ENCODE measurements around the gene APOM. TPM values are rescaled to one million over a fixed set of nuclear protein-coding genes. Genes with fewer than 3 reads are reported as not detected.

APOM gene
- total and polyA plus RNA-seq, 8 donors = 0.62 to 5.0 (median 1.2) TPM

- FAIRE-seq (peak; percentile 88), ATAC-seq (peak; percentile 98 to 99 (median 98)), DNase-seq (peak; percentile 96 to 99 (median 98))
- Histone ChIP-seq H3K4me1 (peaks cover 0 to 12% (median 10%) of the 10 kb centered on the region in 3 donors), H3K4me3 (peak within 1 kb of the TSS; percentile 42 to 88 (median 72)), H3K9me3 (no peaks in the 10 kb centered on the region), H3K36me3 (peaks cover 0 to 4% (median 0%) of the 10 kb centered on the region in 3 donors), H3K27ac (peak within 1 kb of the TSS; percentile 89 to 97 (median 94)), H3K27me3 (no peaks in the 10 kb centered on the region)
- TF ChIP-seq, protein P1, sequence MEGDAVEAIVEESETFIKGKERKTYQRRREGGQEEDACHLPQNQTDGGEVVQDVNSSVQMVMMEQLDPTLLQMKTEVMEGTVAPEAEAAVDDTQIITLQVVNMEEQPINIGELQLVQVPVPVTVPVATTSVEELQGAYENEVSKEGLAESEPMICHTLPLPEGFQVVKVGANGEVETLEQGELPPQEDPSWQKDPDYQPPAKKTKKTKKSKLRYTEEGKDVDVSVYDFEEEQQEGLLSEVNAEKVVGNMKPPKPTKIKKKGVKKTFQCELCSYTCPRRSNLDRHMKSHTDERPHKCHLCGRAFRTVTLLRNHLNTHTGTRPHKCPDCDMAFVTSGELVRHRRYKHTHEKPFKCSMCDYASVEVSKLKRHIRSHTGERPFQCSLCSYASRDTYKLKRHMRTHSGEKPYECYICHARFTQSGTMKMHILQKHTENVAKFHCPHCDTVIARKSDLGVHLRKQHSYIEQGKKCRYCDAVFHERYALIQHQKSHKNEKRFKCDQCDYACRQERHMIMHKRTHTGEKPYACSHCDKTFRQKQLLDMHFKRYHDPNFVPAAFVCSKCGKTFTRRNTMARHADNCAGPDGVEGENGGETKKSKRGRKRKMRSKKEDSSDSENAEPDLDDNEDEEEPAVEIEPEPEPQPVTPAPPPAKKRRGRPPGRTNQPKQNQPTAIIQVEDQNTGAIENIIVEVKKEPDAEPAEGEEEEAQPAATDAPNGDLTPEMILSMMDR (IDR thresholded peaks at IDR 0.05) = no peak
- WGBS, 2 donors = 1% methylated on average over 53 to 54 of the region's 54 CpGs
- intact Hi-C loops (cut with DNase I) = no loop called here
These were observed 47.4 kb downstream of the APOM start, which contains the start of gene ABHD16A for GRCh38 chr6:31702819-31703716. Gene ABHD16A (minus strand): TSS chr6:31703324. CDS start chr6:31703281, 43 bp downstream.

GRCh38 chr6:31705931-31706330 lies 50.2 kb downstream of the APOM start:
- Histone ChIP-seq H3K4me1 (peaks cover 0 to 12% (median 9%) of the 10 kb centered on the region in 3 donors), H3K36me3 (no peaks in the 10 kb centered on the region), H3K27ac (no peak overlapping the region), H3K9me3 (no peaks in the 10 kb centered on the region), H3K4me3 (no peak overlapping the region), H3K27me3 (no peaks in the 10 kb centered on the region)
- FAIRE-seq (no peak), ATAC-seq (no peak), DNase-seq (no peak)
- intact Hi-C loops (cut with DNase I) = no loop called here
- TF ChIP-seq, protein P1 (IDR thresholded peaks at IDR 0.05) = no peak
- 73 to 84% methylated on average over 6 of the region's 6 CpGs for WGBS, 2 donors

- H3K36me3 ChIP-seq = no peaks in the 10 kb centered on the region
- no peak within 1 kb of the TSS for H3K4me3 ChIP-seq
- no peak for DNase-seq
- WGBS, 2 donors = 35 to 44% methylated on average over 3 of the region's 3 CpGs
- TF ChIP-seq, protein P1 (IDR thresholded peaks at IDR 0.05) = no peak
- H3K27me3 ChIP-seq = no peaks in the 10 kb centered on the region
- intact Hi-C loops (cut with DNase I) = no loop called here
- H3K4me1 ChIP-seq = peaks cover 0 to 10% (median 2%) of the 10 kb centered on the region in 3 donors
- H3K9me3 ChIP-seq = no peaks in the 10 kb centered on the region
- no peak within 1 kb of the TSS for H3K27ac ChIP-seq
- FAIRE-seq = no peak
- ATAC-seq = no peak
These were observed 50.9 kb downstream of the APOM start, which contains the start of gene LY6G6F for GRCh38 chr6:31706599-31706998. Gene LY6G6F (plus strand): TSS chr6:31706866. CDS start chr6:31706907, 41 bp downstream.

DNA sequence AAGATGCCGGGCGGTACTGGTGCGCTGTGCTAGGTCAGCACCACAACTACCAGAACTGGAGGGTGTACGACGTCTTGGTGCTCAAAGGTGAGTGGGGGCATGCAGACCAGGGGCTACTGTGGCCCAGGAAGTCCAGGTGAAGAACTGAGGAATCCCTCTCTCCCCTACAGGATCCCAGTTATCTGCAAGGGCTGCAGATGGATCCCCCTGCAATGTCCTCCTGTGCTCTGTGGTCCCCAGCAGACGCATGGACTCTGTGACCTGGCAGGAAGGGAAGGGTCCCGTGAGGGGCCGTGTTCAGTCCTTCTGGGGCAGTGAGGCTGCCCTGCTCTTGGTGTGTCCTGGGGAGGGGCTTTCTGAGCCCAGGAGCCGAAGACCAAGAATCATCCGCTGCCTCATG lies 52.0 kb downstream of the APOM start:
- no peak overlapping the region for H3K4me3 ChIP-seq
- H3K9me3 ChIP-seq = no peaks in the 10 kb centered on the region
- peaks cover 0 to 5% (median 0%) of the 10 kb centered on the region in 3 donors for H3K4me1 ChIP-seq
- ATAC-seq (no peak), FAIRE-seq (no peak), DNase-seq (no peak)
- no peaks in the 10 kb centered on the region for H3K27me3 ChIP-seq
- no peaks in the 10 kb centered on the region for H3K36me3 ChIP-seq
- no peak overlapping the region for H3K27ac ChIP-seq
- intact Hi-C loops (cut with DNase I) = no loop called here
- TF ChIP-seq, protein P1 (IDR thresholded peaks at IDR 0.05) = no peak
- 70 to 82% methylated on average over 10 of the region's 10 CpGs for WGBS, 2 donors

Small RNA genes lying within 50 kb of the gene (microRNA-seq; reads per million reads assigned to microRNA genes)
- gene MIR4646 (0.59 to 1.2 reads per million in 2 donors), gene MIR6832 (0 reads per million in 2 donors)

Other genes with a start within 250 kb of the APOM start
Only the 30 nearest of the 37 such genes appear.
- gene MICB, start 157.7 kb upstream of the APOM start, total RNA-seq = 1 to 10 TPM in 2 of 6 donors, under 1 TPM in 4; 0.24 to 1.7 (median 0.51) TPM
- gene MICB, start 157.7 kb upstream of the APOM start, polyA plus RNA-seq = under 1 TPM; 0.23 to 0.76 TPM
- not detected for gene MCCD1, start 126.9 kb upstream of the APOM start, total RNA-seq
- gene MCCD1, start 126.9 kb upstream of the APOM start, polyA plus RNA-seq = not detected
- 100 to 1,000 TPM; 134 to 233 (median 153) TPM for gene DDX39B, start 113.9 kb upstream of the APOM start, total RNA-seq
- 100 to 1,000 TPM; 423 to 669 TPM for gene DDX39B, start 113.9 kb upstream of the APOM start, polyA plus RNA-seq
- gene ATP6V1G2, start 109.3 kb upstream of the APOM start, total RNA-seq = under 1 TPM; 0.16 to 0.81 (median 0.36) TPM
- gene ATP6V1G2, start 109.3 kb upstream of the APOM start, polyA plus RNA-seq = 1 to 10 TPM; 1.9 to 2.1 TPM
- gene NFKBIL1, start 108.3 kb upstream of the APOM start, total RNA-seq = 10 to 100 TPM; 12.1 to 25.3 (median 20.8) TPM
- 10 to 100 TPM; 26.5 to 46.0 TPM for gene NFKBIL1, start 108.3 kb upstream of the APOM start, polyA plus RNA-seq
- gene LTA, start 83.6 kb upstream of the APOM start, total RNA-seq = 1 to 10 TPM in 1 of 6 donors, under 1 TPM in 1, not detected in 4; 0.12 to 1.3 TPM
- gene LTA, start 83.6 kb upstream of the APOM start, polyA plus RNA-seq = under 1 TPM; 0.05 to 0.15 TPM
- under 1 TPM in 5 of 6 donors, not detected in 1; 0.29 to 0.87 (median 0.58) TPM for gene TNF, start 80.3 kb upstream of the APOM start, total RNA-seq
- under 1 TPM; 0.11 to 0.42 TPM for gene TNF, start 80.3 kb upstream of the APOM start, polyA plus RNA-seq
- 10 to 100 TPM in 1 of 6 donors, 1 to 10 TPM in 3, under 1 TPM in 2; 0.71 to 19.4 (median 1.9) TPM for gene LTB, start 73.5 kb upstream of the APOM start, total RNA-seq
- 1 to 10 TPM; 1.4 to 7.3 TPM for gene LTB, start 73.5 kb upstream of the APOM start, polyA plus RNA-seq
- gene LST1, start 69.6 kb upstream of the APOM start, total RNA-seq = 10 to 100 TPM in 2 of 6 donors, 1 to 10 TPM in 2, under 1 TPM in 2; 0.56 to 12.9 (median 2.6) TPM
- 1 to 10 TPM; 6.0 to 6.2 TPM for gene LST1, start 69.6 kb upstream of the APOM start, polyA plus RNA-seq
- gene NCR3, start 62.9 kb upstream of the APOM start, total RNA-seq = under 1 TPM in 1 of 6 donors, not detected in 5; 0.28 TPM
- not detected for gene NCR3, start 62.9 kb upstream of the APOM start, polyA plus RNA-seq
- gene AIF1, start 40.7 kb upstream of the APOM start, total RNA-seq = 10 to 100 TPM in 2 of 6 donors, 1 to 10 TPM in 4; 1.1 to 18.6 (median 5.3) TPM
- 10 to 100 TPM; 16.2 to 16.4 TPM for gene AIF1, start 40.7 kb upstream of the APOM start, polyA plus RNA-seq
- gene PRRC2A, start 35.2 kb upstream of the APOM start, total RNA-seq = 10 to 100 TPM; 45.3 to 97.6 (median 73.5) TPM
- 100 to 1,000 TPM; 138 to 144 TPM for gene PRRC2A, start 35.2 kb upstream of the APOM start, polyA plus RNA-seq
- gene BAG6, start 3.2 kb upstream of the APOM start, total RNA-seq = 100 to 1,000 TPM in 4 of 6 donors, 10 to 100 TPM in 2; 93.3 to 160 (median 113) TPM
- 100 to 1,000 TPM; 283 to 292 TPM for gene BAG6, start 3.2 kb upstream of the APOM start, polyA plus RNA-seq
- 10 to 100 TPM in 1 of 6 donors, 1 to 10 TPM in 5; 6.9 to 12.0 (median 9.0) TPM for gene C6orf47, start 4.9 kb downstream of the APOM start, total RNA-seq
- 10 to 100 TPM; 10.8 to 11.2 TPM for gene C6orf47, start 4.9 kb downstream of the APOM start, polyA plus RNA-seq
- gene GPANK1, start 9.1 kb downstream of the APOM start, total RNA-seq = 1 to 10 TPM; 5.5 to 9.5 (median 6.1) TPM
- gene GPANK1, start 9.1 kb downstream of the APOM start, polyA plus RNA-seq = 10 to 100 TPM; 11.2 to 11.6 TPM
- gene CSNK2B, start 10.2 kb downstream of the APOM start, total RNA-seq = 10 to 100 TPM; 48.1 to 65.9 (median 57.8) TPM
- 100 to 1,000 TPM in 1 of 2 donors, 10 to 100 TPM in 1; 86.8 to 116 TPM for gene CSNK2B, start 10.2 kb downstream of the APOM start, polyA plus RNA-seq
- gene LY6G5B, start 14.1 kb downstream of the APOM start, total RNA-seq = 1 to 10 TPM; 3.0 to 8.2 (median 4.0) TPM
- gene LY6G5B, start 14.1 kb downstream of the APOM start, polyA plus RNA-seq = 10 to 100 TPM in 1 of 2 donors, 1 to 10 TPM in 1; 9.2 to 11.4 TPM
- gene LY6G5C, start 25.2 kb downstream of the APOM start, total RNA-seq = 1 to 10 TPM; 1.6 to 2.9 (median 2.3) TPM
- gene LY6G5C, start 25.2 kb downstream of the APOM start, polyA plus RNA-seq = 1 to 10 TPM; 2.4 to 2.5 TPM
- 10 to 100 TPM; 14.9 to 34.2 (median 19.7) TPM for gene ABHD16A, start 47.4 kb downstream of the APOM start, total RNA-seq
- 10 to 100 TPM; 31.9 to 61.5 TPM for gene ABHD16A, start 47.4 kb downstream of the APOM start, polyA plus RNA-seq
- gene LY6G6F, start 51.0 kb downstream of the APOM start, total RNA-seq = not detected
- gene LY6G6F, start 51.0 kb downstream of the APOM start, polyA plus RNA-seq = not detected
- gene LY6G6D, start 59.5 kb downstream of the APOM start, total RNA-seq = not detected
- gene LY6G6D, start 59.5 kb downstream of the APOM start, polyA plus RNA-seq = not detected
- not detected for gene LY6G6C, start 65.9 kb downstream of the APOM start, total RNA-seq
- gene LY6G6C, start 65.9 kb downstream of the APOM start, polyA plus RNA-seq = not detected
- gene MPIG6B, start 67.5 kb downstream of the APOM start, total RNA-seq = under 1 TPM in 1 of 6 donors, not detected in 5; 0.06 TPM
- gene MPIG6B, start 67.5 kb downstream of the APOM start, polyA plus RNA-seq = under 1 TPM in 1 of 2 donors, not detected in 1; 0.05 TPM
- gene DDAH2, start 73.4 kb downstream of the APOM start, total RNA-seq = 10 to 100 TPM in 4 of 6 donors, 1 to 10 TPM in 2; 6.5 to 32.8 (median 13.0) TPM
- 10 to 100 TPM; 58.2 to 68.8 TPM for gene DDAH2, start 73.4 kb downstream of the APOM start, polyA plus RNA-seq
- gene CLIC1, start 80.6 kb downstream of the APOM start, total RNA-seq = 100 to 1,000 TPM in 2 of 6 donors, 10 to 100 TPM in 4; 61.0 to 150 (median 80.8) TPM
- 100 to 1,000 TPM in 1 of 2 donors, 10 to 100 TPM in 1; 91.8 to 154 TPM for gene CLIC1, start 80.6 kb downstream of the APOM start, polyA plus RNA-seq
- 1 to 10 TPM; 2.2 to 7.6 (median 5.3) TPM for gene MSH5, start 84.1 kb downstream of the APOM start, total RNA-seq
- 10 to 100 TPM; 11.3 to 17.4 TPM for gene MSH5, start 84.1 kb downstream of the APOM start, polyA plus RNA-seq
- 1 to 10 TPM in 1 of 6 donors, under 1 TPM in 4, not detected in 1; 0.51 to 1.9 (median 0.64) TPM for gene SAPCD1, start 106.8 kb downstream of the APOM start, total RNA-seq
- gene SAPCD1, start 106.8 kb downstream of the APOM start, polyA plus RNA-seq = 10 to 100 TPM in 1 of 2 donors, 1 to 10 TPM in 1; 4.8 to 11.1 TPM
- 1 to 10 TPM; 2.9 to 5.0 (median 4.3) TPM for gene VWA7, start 121.4 kb downstream of the APOM start, total RNA-seq
- 10 to 100 TPM in 1 of 2 donors, 1 to 10 TPM in 1; 5.6 to 11.9 TPM for gene VWA7, start 121.4 kb downstream of the APOM start, polyA plus RNA-seq
- gene VARS1, start 139.9 kb downstream of the APOM start, total RNA-seq = 10 to 100 TPM; 22.0 to 48.1 (median 36.2) TPM
- 10 to 100 TPM; 35.3 to 67.3 TPM for gene VARS1, start 139.9 kb downstream of the APOM start, polyA plus RNA-seq
- gene LSM2, start 151.1 kb downstream of the APOM start, total RNA-seq = 10 to 100 TPM; 11.0 to 23.1 (median 19.0) TPM
- 10 to 100 TPM; 25.1 to 27.3 TPM for gene LSM2, start 151.1 kb downstream of the APOM start, polyA plus RNA-seq

Data from pancreas (tissue), 10 donors.